Measurements from ENCODE around the gene ZNF837. TPM values are rescaled to one million over a fixed set of nuclear protein-coding genes. Genes with fewer than 3 reads are reported as not detected.

Gene ZNF837
- total RNA-seq, 1 experiment from 2014 or later = 4.9 TPM

- TF ChIP-seq ATF2 (CRISPR knock-in tag; IDR thresholded peaks at IDR 0.05; ENCODE audit: borderline replicate concordance, low read depth) (no peak), NFATC4 (CRISPR knock-in tag; IDR thresholded peaks at IDR 0.05) (no peak), GTF2I (CRISPR knock-in tag; conservative IDR thresholded peaks at IDR 0.05) (no peak), E2F4 (CRISPR knock-in tag; IDR thresholded peaks at IDR 0.05; ENCODE audit: borderline replicate concordance, low read depth) (no peak), ZBTB43 (CRISPR knock-in tag; IDR thresholded peaks at IDR 0.05) (no peak), MAX (CRISPR knock-in tag; IDR thresholded peaks at IDR 0.05) (no peak), E2F1 (CRISPR knock-in tag; IDR thresholded peaks at IDR 0.05) (no peak)
These were observed 14.0 kb downstream of the ZNF837 start (continued) for GRCh38 chr19:58366585-58367430.

GRCh38 chr19:58364146-58364545 lies 16.7 kb downstream of the ZNF837 start:
- peak overlapping the region; percentile 16; the same call in 1 of the 2 replicates for H3K4me3 Mint-ChIP-seq
- CTCF ChIA-PET = interaction anchor here (1.4 to 3.0 kb wide), 3 partner anchors 9 to 156 kb away, joined by 3 to 14 read pairs (median 5); partner anchors contain the start of gene ZBTB45
- TF ChIP-seq STAT6 (CRISPR knock-in tag; conservative IDR thresholded peaks at IDR 0.05; ENCODE audit: low read depth) (no peak), SOX15 (CRISPR knock-in tag; IDR thresholded peaks at IDR 0.05) (no peak), KAT7 (CRISPR knock-in tag; IDR thresholded peaks at IDR 0.05; ENCODE audit: borderline replicate concordance) (no peak), ZNF416 (CRISPR knock-in tag; IDR thresholded peaks at IDR 0.05) (no peak), FOXP4 (CRISPR knock-in tag; IDR thresholded peaks at IDR 0.05) (no peak), FOXK1 (CRISPR knock-in tag; IDR thresholded peaks at IDR 0.05) (no peak), ZNF138 (CRISPR knock-in tag; conservative IDR thresholded peaks at IDR 0.05) (no peak), ZNF219 (CRISPR knock-in tag; IDR thresholded peaks at IDR 0.05; ENCODE audit: borderline replicate concordance) (no peak), ETV6 (CRISPR knock-in tag; IDR thresholded peaks at IDR 0.05) (no peak), ARID4B (CRISPR knock-in tag; IDR thresholded peaks at IDR 0.05; ENCODE audit: borderline replicate concordance) (no peak), JAZF1 (CRISPR knock-in tag; IDR thresholded peaks at IDR 0.05) (no peak)

More at GRCh38 chr19:58364146-58364545, 16.7 kb downstream of the ZNF837 start:
- no peaks in the 10 kb centered on the region for H3K27me3 Mint-ChIP-seq (ENCODE audit: low read depth)
- 0 out of 2 replicates have a peak, but pooled peaks cover 3% of the 10 kb centered on the region for H3K4me1 Mint-ChIP-seq
- DNase-seq (ENCODE audit: low spot score) = no peak
- POLR2A ChIA-PET = interaction anchor here (0.8 to 2.9 kb wide), 2 partner anchors 16 to 17 kb away, joined by 3 to 25 read pairs; no protein-coding TSS in a partner anchor
- H3K9me3 Mint-ChIP-seq = no peaks in the 10 kb centered on the region
- no peak overlapping the region for H3K27ac Mint-ChIP-seq
- no peak for ATAC-seq
- H3K36me3 Mint-ChIP-seq = no peaks in the 10 kb centered on the region
